WTC11 (cell line): ENCODE measurements around the gene SLC2A11. TPM values are rescaled to one million over a fixed set of nuclear protein-coding genes. Genes with fewer than 3 reads are reported as not detected.

Experiments
- ATAC-seq: fragments of 200-7000 bp; cut with Tn5 transposase; 2 replicates; pipeline ENCODE4 v1.10.0; 2021; ENCODE audit warnings: mild to moderate bottlenecking, moderate library complexity
- CTCF ChIA-PET: fragments of 300-600 bp; sonication (Branson Sonifier 250); formaldehyde crosslinking; loops from one replicate; lab custom pipeline; 2021; ENCODE audit warnings: antibody characterized with exemption; lab: Charles Lee
- POLR2A ChIA-PET: fragments of 350-600 bp; sonication (Branson Sonifier 250); formaldehyde crosslinking; loops from one replicate; lab custom pipeline; 2021; ENCODE audit warnings: antibody characterized with exemption; lab: Charles Lee
- DNase-seq: peaks from one replicate; pipeline ENCODE4 v3.0.0; 2021; ENCODE audit warnings: low spot score
- H3K27ac Mint-ChIP-seq: 2 replicates; pipeline ENCODE4 v1.8.0; 2021; ENCODE audit warnings: mixed read lengths
- H3K27me3 Mint-ChIP-seq: 2 replicates; pipeline ENCODE4 v1.8.0; 2021; ENCODE audit warnings: low read depth, mild to moderate bottlenecking, moderate library complexity, mixed read lengths
- H3K36me3 Mint-ChIP-seq: 2 replicates; pipeline ENCODE4 v1.8.0; 2021; ENCODE audit warnings: mixed read lengths
- H3K4me1 Mint-ChIP-seq: 2 replicates; pipeline ENCODE4 v1.8.0; 2022; ENCODE audit warnings: mixed read lengths
- H3K4me3 Mint-ChIP-seq: 2 replicates; pipeline ENCODE4 v1.8.0; 2021; ENCODE audit warnings: mild to moderate bottlenecking, moderate library complexity, mixed read lengths
- H3K9me3 Mint-ChIP-seq: 2 replicates; pipeline ENCODE4 v1.8.0; 2021; ENCODE audit warnings: mixed read lengths
- AFF4 ChIP-seq: sonication (generic); formaldehyde crosslinking; IDR thresholded peaks from 2 replicates; pipeline ENCODE4 v1.8.1; 2023; ENCODE audit warnings: mild to moderate bottlenecking, missing genetic modification reagents, borderline replicate concordance
- ARID4B ChIP-seq: sonication (generic); formaldehyde crosslinking; IDR thresholded peaks from 2 replicates; pipeline ENCODE4 v1.8.0; 2023; ENCODE audit warnings: missing genetic modification reagents, mild to moderate bottlenecking, borderline replicate concordance
- ELF4 ChIP-seq: sonication (generic); formaldehyde crosslinking; IDR thresholded peaks from 2 replicates; pipeline ENCODE4 v1.8.1; 2022; ENCODE audit warnings: low read depth, mild to moderate bottlenecking, moderate library complexity, missing genetic modification reagents
- GABPB1 ChIP-seq: sonication (generic); formaldehyde crosslinking; IDR thresholded peaks from 2 replicates; pipeline ENCODE4 v1.8.1; 2023; ENCODE audit warnings: mild to moderate bottlenecking, missing genetic modification reagents
- GTF2I ChIP-seq: fragments of 250-450 bp; sonication (Bioruptor Pico); conservative IDR thresholded peaks from 2 replicates; pipeline ENCODE4 v1.4.0; 2021; ENCODE audit warnings: mild to moderate bottlenecking
- PRDM15 ChIP-seq: sonication (generic); formaldehyde crosslinking; IDR thresholded peaks from 2 replicates; pipeline ENCODE4 v1.8.0; 2022; ENCODE audit warnings: missing genetic modification reagents
- SMAD3 ChIP-seq: sonication (generic); formaldehyde crosslinking; IDR thresholded peaks from 2 replicates; pipeline ENCODE4 v1.8.0; 2022; ENCODE audit warnings: missing genetic modification reagents, mild to moderate bottlenecking, borderline replicate concordance
- SP1 ChIP-seq: sonication (generic); formaldehyde crosslinking; conservative IDR thresholded peaks from 2 replicates; pipeline ENCODE4 v1.8.1; 2022; ENCODE audit warnings: missing genetic modification reagents
- TEAD1 ChIP-seq: sonication (generic); formaldehyde crosslinking; IDR thresholded peaks from 2 replicates; pipeline ENCODE4 v1.8.0; 2022; ENCODE audit warnings: mild to moderate bottlenecking, missing genetic modification reagents
- USF2 ChIP-seq: sonication (generic); formaldehyde crosslinking; IDR thresholded peaks from 2 replicates; pipeline ENCODE4 v1.8.1; 2023; ENCODE audit warnings: mild to moderate bottlenecking, missing genetic modification reagents, moderate library complexity
- ZMAT4 ChIP-seq: fragments of 250-450 bp; sonication (Bioruptor Pico); IDR thresholded peaks from 2 replicates; pipeline ENCODE4 v1.9.0; 2021; ENCODE audit warnings: mild to moderate bottlenecking
- ZNF121 ChIP-seq: sonication (generic); formaldehyde crosslinking; IDR thresholded peaks from 2 replicates; pipeline ENCODE4 v1.8.0; 2023; ENCODE audit warnings: missing genetic modification reagents
- ZNF671 ChIP-seq: fragments of 250-450 bp; sonication (Bioruptor Pico); IDR thresholded peaks from 2 replicates; pipeline ENCODE4 v1.8.0; 2021; ENCODE audit warnings: mild to moderate bottlenecking
- ZSCAN18 ChIP-seq: fragments of 250-450 bp; sonication (Bioruptor Pico); IDR thresholded peaks from 2 replicates; pipeline ENCODE4 v2.1.2; 2022; ENCODE audit warnings: mild to moderate bottlenecking, moderate library complexity
- total RNA-seq: library from RNA; stranded (reverse); gene quantifications from 3 replicates; pipeline ENCODE4 v1.2.3, GENCODE V29; 2021

Gene SLC2A11
- total RNA-seq, 1 experiment from 2014 or later = 19.9 TPM

- TF ChIP-seq USF2 (CRISPR knock-in tag) (peak; percentile 67), ZNF671 (CRISPR knock-in tag) (no peak), GABPB1 (CRISPR knock-in tag) (0 out of 2 replicates have a peak, but pooled peaks have one; percentile 24), ZMAT4 (no peak), ELF4 (CRISPR knock-in tag) (no peak), AFF4 (0 out of 2 replicates have a peak, but pooled peaks have one; percentile 40)
These were observed 37.3 kb downstream of the SLC2A11 start (continued) for GRCh38 chr22:23894710-23895598.

GRCh38 chr22:23895599-23896144 is 38.0 kb downstream of the SLC2A11 start:
- Mint-ChIP-seq H3K4me1 (peaks cover 45% of the 10 kb centered on the region), H3K9me3 (peaks cover 42% of the 10 kb centered on the region), H3K4me3 (peak overlapping the region; percentile 92), H3K27me3 (peaks cover 31% of the 10 kb centered on the region), H3K27ac (peak overlapping the region; percentile 88), H3K36me3 (peaks cover 69% of the 10 kb centered on the region)
- POLR2A ChIA-PET = no interaction called here
- ATAC-seq = no peak
- CTCF ChIA-PET = no interaction called here
- DNase-seq = no peak
- no peak for TF ChIP-seq PRDM15
- no peak for TF ChIP-seq SMAD3 (CRISPR knock-in tag)
- no peak for TF ChIP-seq AFF4
- TF ChIP-seq ZSCAN18 (CRISPR knock-in tag) = no peak
- no peak for TF ChIP-seq GTF2I
- no peak for TF ChIP-seq ARID4B (CRISPR knock-in tag)
- no peak for TF ChIP-seq SP1
- TF ChIP-seq TEAD1 (CRISPR knock-in tag) = no peak
- no peak for TF ChIP-seq ZNF121 (CRISPR knock-in tag)
